Measurements from ENCODE around the gene IFITM1.

IFITM1 gene

GRCh38 chr11:279040-279965, 34.5 kb upstream of the IFITM1 start:
- Histone ChIP-seq H3K9me3 (ENCODE audit: low read length) (peaks cover 2% of the 10 kb centered on the region), H3K4me3 (ENCODE audit: low read length) (no peak overlapping the region), H2AFZ (ENCODE audit: low read depth, low read length) (no peak overlapping the region), H3K36me3 (ENCODE audit: insufficient read depth, low read length) (no peaks in the 10 kb centered on the region), H3K4me1 (ENCODE audit: insufficient read depth, low read length) (peaks cover 10% of the 10 kb centered on the region), H3K27me3 (ENCODE audit: insufficient read depth, low read length) (no peaks in the 10 kb centered on the region)

- Histone ChIP-seq H3K27me3 (ENCODE audit: insufficient read depth, low read length) (no peaks in the 10 kb centered on the region), H3K4me3 (ENCODE audit: low read length) (no peak overlapping the region)
Measured at GRCh38 chr11:279966-280705, 33.7 kb upstream of the IFITM1 start.

GRCh38 chr11:280706-281485, 32.9 kb upstream of the IFITM1 start:
- peaks cover 10% of the 10 kb centered on the region for H3K4me1 ChIP-seq (ENCODE audit: insufficient read depth, low read length)
- H3K27me3 ChIP-seq (ENCODE audit: insufficient read depth, low read length) = no peaks in the 10 kb centered on the region
- no peaks in the 10 kb centered on the region for H3K36me3 ChIP-seq (ENCODE audit: insufficient read depth, low read length)
- H2AFZ ChIP-seq (ENCODE audit: low read depth, low read length) = no peak overlapping the region
- peaks cover 2% of the 10 kb centered on the region for H3K9me3 ChIP-seq (ENCODE audit: low read length)
- no peak overlapping the region for H3K4me3 ChIP-seq (ENCODE audit: low read length)

More at GRCh38 chr11:279966-280705, 33.7 kb upstream of the IFITM1 start:
- no peaks in the 10 kb centered on the region for H3K36me3 ChIP-seq (ENCODE audit: insufficient read depth, low read length)
- H3K4me1 ChIP-seq (ENCODE audit: insufficient read depth, low read length) = peaks cover 10% of the 10 kb centered on the region
- H3K9me3 ChIP-seq (ENCODE audit: low read length) = peaks cover 2% of the 10 kb centered on the region
- H2AFZ ChIP-seq (ENCODE audit: low read depth, low read length) = no peak overlapping the region

GRCh38 chr11:281486-282161, 32.2 kb upstream of the IFITM1 start:
- Histone ChIP-seq H3K4me3 (ENCODE audit: low read length) (no peak overlapping the region), H3K27me3 (ENCODE audit: insufficient read depth, low read length) (no peaks in the 10 kb centered on the region), H3K4me1 (ENCODE audit: insufficient read depth, low read length) (peaks cover 10% of the 10 kb centered on the region), H2AFZ (ENCODE audit: low read depth, low read length) (no peak overlapping the region), H3K36me3 (ENCODE audit: insufficient read depth, low read length) (no peaks in the 10 kb centered on the region), H3K9me3 (ENCODE audit: low read length) (peaks cover 2% of the 10 kb centered on the region)

GRCh38 chr11:282171-282570, 31.7 kb upstream of the IFITM1 start:
- Histone ChIP-seq H3K27me3 (ENCODE audit: insufficient read depth, low read length) (no peaks in the 10 kb centered on the region), H3K4me3 (ENCODE audit: low read length) (no peak overlapping the region), H3K4me1 (ENCODE audit: insufficient read depth, low read length) (peaks cover 10% of the 10 kb centered on the region), H2AFZ (ENCODE audit: low read depth, low read length) (no peak overlapping the region), H3K36me3 (ENCODE audit: insufficient read depth, low read length) (no peaks in the 10 kb centered on the region), H3K9me3 (ENCODE audit: low read length) (no peaks in the 10 kb centered on the region)

- no peaks in the 10 kb centered on the region for H3K9me3 ChIP-seq (ENCODE audit: low read length)
Measured at GRCh38 chr11:282630-283360, 31.0 kb upstream of the IFITM1 start.

GRCh38 chr11:283405-284104, 30.3 kb upstream of the IFITM1 start:
- H3K9me3 ChIP-seq (ENCODE audit: low read length) = no peaks in the 10 kb centered on the region
- H3K4me3 ChIP-seq (ENCODE audit: low read length) = no peak overlapping the region
- H3K27me3 ChIP-seq (ENCODE audit: insufficient read depth, low read length) = no peaks in the 10 kb centered on the region
- no peaks in the 10 kb centered on the region for H3K36me3 ChIP-seq (ENCODE audit: insufficient read depth, low read length)
- H3K4me1 ChIP-seq (ENCODE audit: insufficient read depth, low read length) = peaks cover 7% of the 10 kb centered on the region
- no peak overlapping the region for H2AFZ ChIP-seq (ENCODE audit: low read depth, low read length)

More at GRCh38 chr11:282630-283360, 31.0 kb upstream of the IFITM1 start:
- H2AFZ ChIP-seq (ENCODE audit: low read depth, low read length) = no peak overlapping the region
- H3K4me3 ChIP-seq (ENCODE audit: low read length) = no peak overlapping the region
- H3K27me3 ChIP-seq (ENCODE audit: insufficient read depth, low read length) = no peaks in the 10 kb centered on the region
- H3K36me3 ChIP-seq (ENCODE audit: insufficient read depth, low read length) = no peaks in the 10 kb centered on the region
- H3K4me1 ChIP-seq (ENCODE audit: insufficient read depth, low read length) = peaks cover 5% of the 10 kb centered on the region

- no peak overlapping the region for H3K4me3 ChIP-seq (ENCODE audit: low read length)
- peaks cover 8% of the 10 kb centered on the region for H3K4me1 ChIP-seq (ENCODE audit: insufficient read depth, low read length)
- no peaks in the 10 kb centered on the region for H3K36me3 ChIP-seq (ENCODE audit: insufficient read depth, low read length)
- no peaks in the 10 kb centered on the region for H3K9me3 ChIP-seq (ENCODE audit: low read length)
- H3K27me3 ChIP-seq (ENCODE audit: insufficient read depth, low read length) = no peaks in the 10 kb centered on the region
- H2AFZ ChIP-seq (ENCODE audit: low read depth, low read length) = no peak overlapping the region
Measured at GRCh38 chr11:284105-285020, 29.5 kb upstream of the IFITM1 start.

GRCh38 chr11:285021-285893, 28.6 kb upstream of the IFITM1 start:
- Histone ChIP-seq H3K4me1 (ENCODE audit: insufficient read depth, low read length) (peaks cover 10% of the 10 kb centered on the region), H2AFZ (ENCODE audit: low read depth, low read length) (no peak overlapping the region), H3K36me3 (ENCODE audit: insufficient read depth, low read length) (no peaks in the 10 kb centered on the region), H3K4me3 (ENCODE audit: low read length) (no peak overlapping the region), H3K9me3 (ENCODE audit: low read length) (no peaks in the 10 kb centered on the region), H3K27me3 (ENCODE audit: insufficient read depth, low read length) (no peaks in the 10 kb centered on the region)

- no peaks in the 10 kb centered on the region for H3K36me3 ChIP-seq (ENCODE audit: insufficient read depth, low read length)
- H3K4me1 ChIP-seq (ENCODE audit: insufficient read depth, low read length) = peaks cover 10% of the 10 kb centered on the region
- H3K9me3 ChIP-seq (ENCODE audit: low read length) = no peaks in the 10 kb centered on the region
- no peak overlapping the region for H3K4me3 ChIP-seq (ENCODE audit: low read length)
- no peaks in the 10 kb centered on the region for H3K27me3 ChIP-seq (ENCODE audit: insufficient read depth, low read length)
- H2AFZ ChIP-seq (ENCODE audit: low read depth, low read length) = no peak overlapping the region
Measured at GRCh38 chr11:285894-286220, 28.0 kb upstream of the IFITM1 start.

Measured in neuron (in vitro differentiated cells).